B cell (primary cell): ENCODE results near the gene FGF18. TPM values are rescaled to one million over a fixed set of nuclear protein-coding genes. Genes with fewer than 3 reads are reported as not detected.

ENCODE experiments used
- ATAC-seq: fragments of 200-7000 bp; cut with Tn5 transposase; one replicate; pipeline ENCODE4 v1.10.0; 2021; ENCODE audit warnings: low read depth, mild to moderate bottlenecking, moderate number of reproducible peaks, moderate library complexity
- CTCF ChIA-PET: fragments of 350-600 bp; sonication (Branson Sonifier 250); formaldehyde crosslinking; loops from one replicate; lab custom pipeline; 2021; ENCODE audit warnings: antibody characterized with exemption, inconsistent platforms; lab: Charles Lee
- POLR2A ChIA-PET: fragments of 350-600 bp; sonication (Branson Sonifier 250); formaldehyde crosslinking; loops from one replicate; lab custom pipeline; 2021; ENCODE audit warnings: antibody characterized with exemption; lab: Charles Lee
- DNase-seq: peaks from one replicate; pipeline ENCODE4 v3.0.0; 2013
- H2AFZ ChIP-seq: 2 replicates; pipeline ENCODE4 v1.6.1; 2012; ENCODE audit warnings: mild to moderate bottlenecking, low read depth, low read length; ENCODE audit not compliant: insufficient read depth, poor library complexity, severe bottlenecking
- H3K27ac ChIP-seq, 2 donors: 1 replicate in 1 of 2; 2 replicates in 1 of 2; pipeline ENCODE4 v1.5.1; 2012 to 2013; ENCODE audit warnings: low read length in 2 of 2, mild to moderate bottlenecking in 2 of 2, moderate library complexity in 1 of 2
- H3K27me3 ChIP-seq, 4 experiments: fragments of 200-600 bp in 1 of 4; sonication (generic) in 1 of 4; replicated peaks in 1 of 4; 1 replicate in 2 of 4; 2 replicates in 2 of 4; pipeline versions ENCODE4 v1.6.1 to v1.7.0; 2013 to 2016; ENCODE audit warnings: low read length in 3 of 4, mild to moderate bottlenecking in 2 of 4, mixed read lengths in 1 of 4, moderate library complexity in 1 of 4; ENCODE audit not compliant: insufficient read depth in 4 of 4, control insufficient read depth in 3 of 4; ENCODE audit errors: control extremely low read depth in 1 of 4
- H3K36me3 ChIP-seq, 2 experiments: replicated peaks in 1 of 2; 1 replicate in 1 of 2; 2 replicates in 1 of 2; pipeline versions ENCODE4 v1.6.1 to v1.7.1; 2013; ENCODE audit warnings: low read length in 1 of 2; ENCODE audit not compliant: insufficient read depth in 2 of 2, control insufficient read depth in 1 of 2; ENCODE audit errors: control extremely low read depth in 1 of 2, extremely low read depth in 1 of 2
- H3K4me1 ChIP-seq, 2 donors: fragments of 200-600 bp in 1 of 2; sonication (generic) in 1 of 2; 1 replicate in 1 of 2; 2 replicates in 1 of 2; pipeline versions ENCODE4 v1.5.1 to v1.6.1; 2013 to 2017; ENCODE audit warnings: low read length in 2 of 2; ENCODE audit not compliant: control insufficient read depth in 2 of 2, insufficient read depth in 2 of 2
- H3K4me2 ChIP-seq: replicated peaks from 2 replicates; pipeline ENCODE3; 2012; ENCODE audit warnings: mild to moderate bottlenecking, low read depth, low read length; ENCODE audit not compliant: poor library complexity, severe bottlenecking
- H3K4me3 ChIP-seq, 5 experiments: fragments of 200-600 bp in 1 of 5; sonication (generic) in 1 of 5; 1 replicate in 3 of 5; 2 replicates in 2 of 5; pipeline versions ENCODE4 v1.5.1 to v1.7.0; 2011 to 2016; ENCODE audit warnings: low read length in 4 of 5, mild to moderate bottlenecking in 4 of 5, low read depth in 2 of 5, control low read depth in 1 of 5, moderate library complexity in 1 of 5; ENCODE audit not compliant: insufficient read depth in 1 of 5; ENCODE audit errors: control extremely low read depth in 1 of 5, extremely low read depth in 1 of 5
- H3K79me2 ChIP-seq: fragments of 200-600 bp; sonication (generic); one replicate; pipeline ENCODE4 v1.6.0; 2016; ENCODE audit warnings: low read length; ENCODE audit not compliant: control insufficient read depth, insufficient read depth
- H3K9ac ChIP-seq: fragments of 200-600 bp; sonication (generic); 2 replicates; pipeline ENCODE4 v1.6.1; 2017; ENCODE audit warnings: mild to moderate bottlenecking, low read length, moderate library complexity
- H3K9me3 ChIP-seq, 3 donors: one replicate each; pipeline versions ENCODE4 v1.6.1 to v1.7.1; 2013; ENCODE audit warnings: low read length in 2 of 3; ENCODE audit not compliant: control insufficient read depth in 2 of 3, insufficient read depth in 1 of 3; ENCODE audit errors: control extremely low read depth in 1 of 3
- H4K20me1 ChIP-seq: 2 replicates; pipeline ENCODE4 v1.6.0; 2012; ENCODE audit warnings: mild to moderate bottlenecking, low read length; ENCODE audit not compliant: insufficient read depth, control insufficient read depth, poor library complexity, severe bottlenecking
- H3K27ac Mint-ChIP-seq: one replicate; pipeline ENCODE4 v1.8.0; 2021; ENCODE audit warnings: mixed read lengths
- H3K27me3 Mint-ChIP-seq: one replicate; pipeline ENCODE4 v1.8.0; 2021; ENCODE audit warnings: mixed read lengths
- H3K4me1 Mint-ChIP-seq: one replicate; pipeline ENCODE4 v1.8.0; 2021; ENCODE audit warnings: mixed read lengths
- H3K4me3 Mint-ChIP-seq: one replicate; pipeline ENCODE4 v1.8.0; 2021; ENCODE audit warnings: mixed read lengths
- H3K9me3 Mint-ChIP-seq: one replicate; pipeline ENCODE4 v1.8.0; 2022; ENCODE audit warnings: mixed read lengths; ENCODE audit not compliant: insufficient read depth
- EZH2 ChIP-seq: IDR thresholded peaks from 2 replicates; pipeline ENCODE4 v1.6.1; 2012; ENCODE audit warnings: borderline replicate concordance, low read depth, mild to moderate bottlenecking, moderate library complexity, low read length; ENCODE audit not compliant: insufficient read depth, poor library complexity, severe bottlenecking
- WGBS: methylation state at CpG from one replicate; pipeline ENCODE4 v1.1.5; 2013; ENCODE audit warnings: missing lambda C conversion rate; ENCODE audit not compliant: insufficient coverage; 5-methylcytosine and 5-hydroxymethylcytosine counted together
- intact Hi-C: fragments of 100-400 bp; cut with micrococcal nuclease; formaldehyde crosslinking; loops from one replicate; pipeline ENCODE4 v1.10.0; 2022
- polyA plus RNA-seq: library from polyadenylated mRNA; depleted of rRNA; stranded (reverse); fragments of >200 nt; gene quantifications from 2 replicates; pipeline ENCODE4 v1.2.3, GENCODE V29; 2012
- total RNA-seq, 2 donors: library from RNA; stranded (reverse); fragments of 120-200 nt in 1 of 2; gene quantifications; 1 replicate in 1 of 2; 2 replicates in 1 of 2; pipeline versions ENCODE4 v1.2.3 to v1.2.4, GENCODE V29; 2013 to 2022
- TF ChIP-seq, protein P1 (sequence below): fragments of 200-600 bp; IDR thresholded peaks from one replicate; pipeline ENCODE4 v1.8.0; 2022; ENCODE audit warnings: antibody characterized with exemption, mild to moderate bottlenecking

FGF18 gene
- total and polyA plus RNA-seq, 2 donors (not counting 1 experiment from before 2014, with no cell fraction given), result 0.06 to 0.15 TPM

DNA sequence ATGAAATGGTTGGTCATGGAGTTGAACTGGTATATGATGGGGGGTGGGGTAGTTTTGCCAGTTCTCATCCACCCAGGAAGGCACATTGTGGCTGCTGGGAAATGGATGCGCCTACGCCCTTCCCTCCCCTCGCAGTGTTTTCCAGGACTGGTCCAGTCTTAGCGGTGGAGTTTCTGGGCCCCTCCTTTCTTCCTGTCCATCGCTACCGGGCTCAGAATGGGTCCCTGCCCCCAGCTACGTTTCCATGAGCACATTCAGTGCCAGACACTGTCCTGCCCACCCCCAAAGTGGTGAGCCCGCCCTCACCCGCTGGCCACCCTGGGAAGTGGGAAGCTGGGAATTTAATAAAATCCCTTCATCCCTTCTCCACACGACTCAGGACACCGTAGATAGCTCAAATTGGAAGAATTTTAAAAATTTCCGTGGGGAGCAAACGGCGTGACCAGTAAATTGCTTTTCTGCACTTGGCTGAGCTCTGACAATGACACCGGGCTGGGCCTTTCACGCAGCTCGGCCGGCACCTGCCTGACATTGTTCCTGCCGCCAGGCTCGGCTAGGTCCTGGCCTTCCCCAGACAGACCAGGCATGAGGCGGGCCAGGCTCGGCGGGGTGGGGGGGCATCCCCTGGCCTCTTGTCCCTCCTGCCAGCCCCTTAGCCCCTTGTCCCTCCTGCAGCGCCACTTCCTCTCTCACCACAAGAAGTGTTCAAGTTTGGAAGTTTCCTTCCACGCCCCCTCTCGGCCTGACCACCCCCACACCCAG, 3.6 kb downstream of the FGF18 start:
- no peak overlapping the region for H3K4me3 Mint-ChIP-seq
- Histone ChIP-seq H3K4me3 (no peak overlapping the region), H3K9ac (no peak overlapping the region), H3K27me3 (peaks cover 0 to 31% (median 8%) of the 10 kb centered on the region in 4 experiments), H3K36me3 (no peaks in the 10 kb centered on the region), H3K9me3 (no peaks in the 10 kb centered on the region), H2AFZ (no peak overlapping the region), H3K27ac (no peak overlapping the region), H4K20me1 (no peaks in the 10 kb centered on the region), H3K4me1 (peaks cover 20 to 22% of the 10 kb centered on the region in 2 donors), H3K79me2 (no peaks in the 10 kb centered on the region), H3K4me2 (no peak overlapping the region)
- TF ChIP-seq, protein P1, sequence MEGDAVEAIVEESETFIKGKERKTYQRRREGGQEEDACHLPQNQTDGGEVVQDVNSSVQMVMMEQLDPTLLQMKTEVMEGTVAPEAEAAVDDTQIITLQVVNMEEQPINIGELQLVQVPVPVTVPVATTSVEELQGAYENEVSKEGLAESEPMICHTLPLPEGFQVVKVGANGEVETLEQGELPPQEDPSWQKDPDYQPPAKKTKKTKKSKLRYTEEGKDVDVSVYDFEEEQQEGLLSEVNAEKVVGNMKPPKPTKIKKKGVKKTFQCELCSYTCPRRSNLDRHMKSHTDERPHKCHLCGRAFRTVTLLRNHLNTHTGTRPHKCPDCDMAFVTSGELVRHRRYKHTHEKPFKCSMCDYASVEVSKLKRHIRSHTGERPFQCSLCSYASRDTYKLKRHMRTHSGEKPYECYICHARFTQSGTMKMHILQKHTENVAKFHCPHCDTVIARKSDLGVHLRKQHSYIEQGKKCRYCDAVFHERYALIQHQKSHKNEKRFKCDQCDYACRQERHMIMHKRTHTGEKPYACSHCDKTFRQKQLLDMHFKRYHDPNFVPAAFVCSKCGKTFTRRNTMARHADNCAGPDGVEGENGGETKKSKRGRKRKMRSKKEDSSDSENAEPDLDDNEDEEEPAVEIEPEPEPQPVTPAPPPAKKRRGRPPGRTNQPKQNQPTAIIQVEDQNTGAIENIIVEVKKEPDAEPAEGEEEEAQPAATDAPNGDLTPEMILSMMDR, result no peak
- ChIA-PET CTCF (interaction anchor here (0.7 to 1.6 kb wide), 2 partner anchors 10 to 634 kb away, joined by 4 read pairs; no protein-coding TSS in a partner anchor), POLR2A (interaction anchor here (0.6 kb wide), 1 partner anchor 22 kb away, joined by 3 read pairs; no protein-coding TSS in a partner anchor)
- WGBS, result 86% methylated on average over 16 of the region's 26 CpGs
- no peak overlapping the region for H3K27ac Mint-ChIP-seq
- no peak for DNase-seq
- ATAC-seq, result no peak
- peaks cover 12% of the 10 kb centered on the region for H3K4me1 Mint-ChIP-seq
- intact Hi-C loops, result no loop called here
- no peaks in the 10 kb centered on the region for H3K9me3 Mint-ChIP-seq
- peaks cover 25% of the 10 kb centered on the region for H3K27me3 Mint-ChIP-seq

DNA sequence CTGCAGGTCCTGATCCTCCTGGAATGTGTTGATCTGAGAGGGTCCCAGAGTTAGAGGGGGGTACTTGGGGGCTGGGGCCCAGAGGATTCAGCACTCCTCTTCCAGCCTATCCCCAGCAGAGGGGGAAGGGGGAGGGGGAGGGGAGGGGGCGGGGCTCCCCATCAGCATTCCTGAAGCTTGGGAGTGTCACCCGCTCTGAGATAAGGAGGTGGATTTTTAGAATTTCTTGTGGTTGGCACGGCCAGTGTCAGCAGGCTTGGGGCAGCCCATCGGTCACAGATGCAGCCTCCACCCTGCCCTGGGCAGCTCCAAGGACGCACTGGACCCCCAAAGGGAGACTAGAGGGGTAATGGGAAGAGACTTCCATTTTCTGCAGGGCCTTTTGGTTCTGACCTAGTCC, 5.3 kb downstream of the FGF18 start:
- no peaks in the 10 kb centered on the region for H3K9me3 Mint-ChIP-seq
- CTCF ChIA-PET, result no interaction called here
- no peaks in the 10 kb centered on the region for H3K36me3 ChIP-seq
- H3K4me1 Mint-ChIP-seq, result peaks cover 7% of the 10 kb centered on the region
- peaks cover 0 to 23% (median 4%) of the 10 kb centered on the region in 4 experiments for H3K27me3 ChIP-seq
- H3K27me3 Mint-ChIP-seq, result peaks cover 24% of the 10 kb centered on the region
- no peaks in the 10 kb centered on the region for H3K9me3 ChIP-seq
- DNase-seq (no peak), ATAC-seq (no peak)
- H4K20me1 ChIP-seq, result no peaks in the 10 kb centered on the region
- no peak overlapping the region for H3K4me3 Mint-ChIP-seq
- no peak overlapping the region for H3K9ac ChIP-seq
- H3K4me1 ChIP-seq, result peaks cover 9 to 12% of the 10 kb centered on the region in 2 donors
- H3K27ac ChIP-seq, result no peak overlapping the region
- TF ChIP-seq, protein P1, result no peak
- TF ChIP-seq EZH2, result no peak
- no peak overlapping the region for H3K27ac Mint-ChIP-seq
- no peak overlapping the region for H3K4me3 ChIP-seq
- H2AFZ ChIP-seq, result no peak overlapping the region
- POLR2A ChIA-PET, result no interaction called here
- 81% methylated on average over 3 of the region's 5 CpGs for WGBS
- H3K79me2 ChIP-seq, result no peaks in the 10 kb centered on the region
- intact Hi-C loops, result no loop called here
- no peak overlapping the region for H3K4me2 ChIP-seq
